Gastroesophageal sphincter (tissue), 4 donors: ENCODE results near the gene COL4A6. TPM values are rescaled to one million over a fixed set of nuclear protein-coding genes. Genes with fewer than 3 reads are reported as not detected.
A peak's percentile ranks its signal among the peaks of the same experiment; 100 is the strongest.

Experiments used
- ATAC-seq: fragments of 150-250 bp; one replicate; pipeline ENCODE4 v1.9.1; 2016; ENCODE audit warnings: mild to moderate bottlenecking, moderate library complexity
- H3K27ac ChIP-seq, 4 donors: fragments of 200-600 bp; sonication (generic) in 3 of 4; 1 replicate in 3 of 4; 2 replicates in 1 of 4; pipeline ENCODE4 v1.5.1; 2016 to 2019
- H3K27me3 ChIP-seq: fragments of 200-600 bp; sonication (generic); one replicate; pipeline ENCODE4 v1.5.1; 2019
- H3K36me3 ChIP-seq, 2 donors: fragments of 200-600 bp; sonication (generic); one replicate each; pipeline ENCODE4 v1.5.1; 2019; ENCODE audit warnings: control low read depth in 1 of 2
- H3K4me1 ChIP-seq, 3 donors: fragments of 200-600 bp; sonication (generic); 1 replicate in 2 of 3; 2 replicates in 1 of 3; pipeline ENCODE4 v1.5.1; 2016 to 2019; ENCODE audit warnings: control low read depth in 2 of 3
- H3K4me3 ChIP-seq, 2 donors: fragments of 200-600 bp; sonication (generic); one replicate each; pipeline ENCODE4 v1.5.1; 2019; ENCODE audit warnings: mild to moderate bottlenecking in 1 of 2, moderate library complexity in 1 of 2
- H3K9me3 ChIP-seq, 3 donors: fragments of 200-600 bp; sonication (generic); one replicate each; pipeline ENCODE4 v1.5.1; 2017 to 2019; ENCODE audit warnings: control low read depth in 2 of 3
- CTCF ChIP-seq, 4 experiments: fragments of 200-600 bp in 2 of 4; fragments of 450-650 bp in 2 of 4; sonication (generic) in 1 of 4; IDR thresholded peaks; one replicate each; pipeline ENCODE4 v1.5.1; 2017 to 2019; ENCODE audit warnings: antibody characterized with exemption in 4 of 4, mild to moderate bottlenecking in 2 of 4, moderate library complexity in 2 of 4
- EP300 ChIP-seq: sonication (generic); formaldehyde crosslinking; IDR thresholded peaks from one replicate; pipeline ENCODE4 v1.6.1; 2017; ENCODE audit warnings: antibody characterized with exemption, mild to moderate bottlenecking
- POLR2A ChIP-seq, 2 donors: fragments of 450-650 bp; IDR thresholded peaks; one replicate each; pipeline ENCODE4 v1.6.1; 2017; ENCODE audit warnings: antibody characterized with exemption in 2 of 2, mild to moderate bottlenecking in 2 of 2, moderate library complexity in 1 of 2
- POLR2AphosphoS5 ChIP-seq: sonication (generic); formaldehyde crosslinking; IDR thresholded peaks from one replicate; pipeline ENCODE4 v1.6.1; 2017; ENCODE audit warnings: antibody characterized with exemption
- WGBS, 2 donors: methylation state at CpG; one replicate each; pipeline ENCODE4 v1.1.5; 2018; ENCODE audit warnings: low coverage in 1 of 2; 5-methylcytosine and 5-hydroxymethylcytosine counted together
- total RNA-seq, 4 donors: library from RNA; depleted of rRNA; stranded (reverse); fragments of >200 nt; gene quantifications; one replicate each; pipeline ENCODE4 v1.1.0, GENCODE V29; 2016

COL4A6 gene
- total RNA-seq, 4 donors from 2014 or later: 103 to 369 (median 213) TPM

GRCh38 chrX:108353452-108353851 lies 84.8 kb downstream of the COL4A6 start:
- TF ChIP-seq CTCF (IDR thresholded peaks at IDR 0.05): no peak
- no peak for TF ChIP-seq EP300
- TF ChIP-seq POLR2AphosphoS5: no peak
- TF ChIP-seq POLR2A (IDR thresholded peaks at IDR 0.05): no peak
- no peaks in the 10 kb centered on the region for H3K36me3 ChIP-seq

GRCh38 chrX:108349210-108349609 lies 89.0 kb downstream of the COL4A6 start:
- H3K27ac ChIP-seq: peak overlapping the region in 2 of 4 donors; percentile 7 to 33
- ATAC-seq: no peak
- H3K4me1 ChIP-seq: peaks cover 0 to 18% (median 0%) of the 10 kb centered on the region in 3 donors
- no peaks in the 10 kb centered on the region for H3K9me3 ChIP-seq
- no peaks in the 10 kb centered on the region for H3K27me3 ChIP-seq
- H3K4me3 ChIP-seq: no peak overlapping the region
- no peaks in the 10 kb centered on the region for H3K36me3 ChIP-seq
- no peak for TF ChIP-seq POLR2AphosphoS5
- no peak for TF ChIP-seq EP300
- TF ChIP-seq POLR2A (IDR thresholded peaks at IDR 0.05): no peak
- no peak for TF ChIP-seq CTCF (IDR thresholded peaks at IDR 0.05)
- WGBS, 2 donors: 76 to 82% methylated on average over 2 of the region's 2 CpGs

More at GRCh38 chrX:108353452-108353851, 84.8 kb downstream of the COL4A6 start:
- no peak overlapping the region for H3K4me3 ChIP-seq
- no peaks in the 10 kb centered on the region for H3K27me3 ChIP-seq
- peak overlapping the region in 2 of 4 donors; percentile 14 to 27 for H3K27ac ChIP-seq
- ATAC-seq: no peak
- no peaks in the 10 kb centered on the region for H3K9me3 ChIP-seq
- no peaks in the 10 kb centered on the region for H3K4me1 ChIP-seq
- 71 to 80% methylated on average over 1 of the region's 1 CpG for WGBS, 2 donors

GRCh38 chrX:108348525-108348924 lies 89.7 kb downstream of the COL4A6 start:
- Histone ChIP-seq H3K9me3 (no peaks in the 10 kb centered on the region), H3K27me3 (no peaks in the 10 kb centered on the region), H3K4me1 (peaks cover 0 to 25% (median 0%) of the 10 kb centered on the region in 3 donors), H3K4me3 (no peak overlapping the region), H3K27ac (peak overlapping the region in 2 of 4 donors; percentile 7 to 33), H3K36me3 (no peaks in the 10 kb centered on the region)
- ATAC-seq: no peak
- TF ChIP-seq POLR2AphosphoS5: no peak
- no peak for TF ChIP-seq CTCF (IDR thresholded peaks at IDR 0.05)
- no peak for TF ChIP-seq POLR2A (IDR thresholded peaks at IDR 0.05)
- no peak for TF ChIP-seq EP300
- WGBS, 2 donors: 38 to 60% methylated on average over 1 of the region's 1 CpG

GRCh38 chrX:108347800-108348199 lies 90.4 kb downstream of the COL4A6 start:
- 56 to 60% methylated on average over 2 to 3 of the region's 3 CpGs for WGBS, 2 donors
- H3K27me3 ChIP-seq: no peaks in the 10 kb centered on the region

More at GRCh38 chrX:108347800-108348199, 90.4 kb downstream of the COL4A6 start:
- Histone ChIP-seq H3K36me3 (no peaks in the 10 kb centered on the region), H3K9me3 (no peaks in the 10 kb centered on the region), H3K4me1 (peaks cover 0 to 28% (median 0%) of the 10 kb centered on the region in 3 donors), H3K4me3 (no peak overlapping the region), H3K27ac (peak overlapping the region in 1 of 4 donors; percentile 31)
- TF ChIP-seq POLR2A (IDR thresholded peaks at IDR 0.05) (no peak), POLR2AphosphoS5 (no peak), EP300 (no peak), CTCF (IDR thresholded peaks at IDR 0.05) (no peak)
- ATAC-seq: no peak
